Subcutaneous adipose tissue (tissue), 4 donors: ENCODE measurements around the gene CFL1. TPM values are rescaled to one million over a fixed set of nuclear protein-coding genes. Genes with fewer than 3 reads are reported as not detected.

ENCODE experiments used
- CTCF ChIP-seq: fragments of 450-650 bp; IDR thresholded peaks from one replicate; pipeline ENCODE4 v1.5.1; 2016; ENCODE audit warnings: low read depth, mild to moderate bottlenecking, control low read depth, antibody characterized with exemption, moderate library complexity
- total RNA-seq, 4 donors: library from RNA; depleted of rRNA; stranded (reverse); fragments of >200 nt; gene quantifications; one replicate each; pipeline ENCODE4 v1.1.0, GENCODE V29; 2016

Gene CFL1
- total RNA-seq, 4 donors from 2014 or later, result 375 to 550 (median 447) TPM

- TF ChIP-seq CTCF, result no peak
Measured at GRCh38 chr11:65851811-65852507, 6.0 kb downstream of the CFL1 start.

- TF ChIP-seq CTCF, result no peak
Measured at GRCh38 chr11:65851083-65851579, 6.8 kb downstream of the CFL1 start.

- TF ChIP-seq CTCF, result no peak
Measured at GRCh38 chr11:65850217-65851082, 7.5 kb downstream of the CFL1 start.

- TF ChIP-seq CTCF, result no peak
Measured at GRCh38 chr11:65849771-65850216, 8.2 kb downstream of the CFL1 start.

- TF ChIP-seq CTCF, result no peak
Measured at GRCh38 chr11:65849366-65849765, 8.6 kb downstream of the CFL1 start.

GRCh38 chr11:65847746-65848145, 10.2 kb downstream of the CFL1 start:
- no peak for TF ChIP-seq CTCF

- TF ChIP-seq CTCF, result no peak
Measured at GRCh38 chr11:65844231-65844872, 13.6 kb downstream of the CFL1 start.
